ENCODE data around the gene ISOC2.
"Not testable (repeated sequence)": the region's sequence is repeated elsewhere in the genome, so short reads cannot be mapped to it uniquely, and the experiment has no call there.

Gene ISOC2, protein sequence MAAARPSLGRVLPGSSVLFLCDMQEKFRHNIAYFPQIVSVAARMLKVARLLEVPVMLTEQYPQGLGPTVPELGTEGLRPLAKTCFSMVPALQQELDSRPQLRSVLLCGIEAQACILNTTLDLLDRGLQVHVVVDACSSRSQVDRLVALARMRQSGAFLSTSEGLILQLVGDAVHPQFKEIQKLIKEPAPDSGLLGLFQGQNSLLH

DNA sequence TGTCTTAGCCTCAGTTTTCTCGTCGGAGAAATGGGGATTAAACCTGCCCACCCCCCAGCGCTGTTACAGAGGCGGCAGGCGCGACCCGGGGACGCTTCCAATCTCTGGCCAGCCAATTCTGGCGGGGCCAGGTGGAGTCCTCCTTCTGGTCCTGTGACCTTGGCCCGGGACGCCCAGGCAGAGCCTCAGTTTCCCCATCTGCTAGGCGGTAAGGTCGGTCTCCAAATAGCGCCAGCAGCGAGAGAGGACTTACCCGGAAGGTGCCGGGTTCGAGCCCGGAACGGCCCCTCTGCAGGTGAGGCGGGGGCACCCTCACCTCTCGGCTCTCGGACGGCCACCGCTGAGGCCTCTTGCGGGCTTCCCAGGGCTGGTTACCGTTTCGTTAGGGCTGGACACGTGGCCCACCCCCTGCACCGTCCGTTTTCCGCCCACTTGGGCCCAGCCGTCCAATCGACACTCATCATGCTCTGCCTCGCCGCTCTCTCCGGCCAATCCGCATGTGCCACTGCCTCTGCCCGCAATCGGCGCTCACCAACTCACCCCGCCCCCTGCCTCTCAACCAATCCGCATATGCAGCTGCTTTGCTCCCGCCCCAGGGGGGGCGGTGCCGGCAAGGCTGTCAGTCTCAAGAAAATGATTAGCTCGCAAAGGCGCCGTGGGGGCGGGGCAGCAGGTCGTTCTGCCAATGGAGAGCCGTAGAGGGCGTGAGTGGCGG lies at the start of gene ISOC2:
TSS of gene ISOC2 (minus strand) at position 384 of the 715 bp plus-strand sequence. CDS start 5,156 bp downstream, outside the sequence.
- peak; percentile 100 for DNase-seq (ENCODE audit: low read depth in 2 of 2)

DNA sequence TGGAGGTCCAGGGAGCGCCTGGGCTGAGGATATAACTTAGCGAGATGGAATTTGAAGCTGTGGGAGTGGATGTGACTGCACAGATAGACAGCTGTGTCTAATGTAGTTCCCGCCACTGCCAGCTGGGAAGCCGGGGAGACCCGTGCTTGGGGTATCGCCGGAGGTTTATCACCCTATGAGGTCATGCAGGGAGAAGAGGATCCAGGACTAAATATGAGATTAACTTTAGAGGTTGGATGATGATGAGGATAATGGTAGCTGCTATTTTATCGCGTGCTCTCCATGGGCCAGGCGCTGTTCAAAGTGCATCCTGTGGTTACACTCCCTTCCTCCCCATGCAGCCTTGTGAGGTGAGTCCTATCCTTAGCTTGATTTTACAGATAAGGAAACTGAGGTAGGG lies 46.7 kb upstream of the ISOC2 start:
- DNase-seq (ENCODE audit: low read depth in 2 of 2) = no peak

DNA sequence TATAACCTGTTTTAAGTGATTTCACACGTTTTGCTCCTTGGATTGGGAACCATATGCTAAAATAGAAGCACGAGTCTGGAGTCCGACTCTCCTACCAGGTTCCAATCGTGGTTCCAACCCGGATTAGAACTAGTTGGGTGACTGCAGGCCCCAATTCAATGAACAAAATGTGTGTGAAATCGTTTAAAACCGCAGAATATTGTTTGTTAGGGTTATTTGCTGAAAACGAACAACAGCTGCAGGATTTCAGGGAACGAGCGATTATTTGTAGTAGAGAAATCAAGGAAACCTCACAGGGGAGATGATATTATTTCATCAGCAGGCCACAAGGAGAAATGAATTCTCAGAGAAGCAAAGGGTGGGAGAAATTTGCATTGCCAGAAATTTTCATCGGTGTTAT lies 43.5 kb upstream of the ISOC2 start:
- DNase-seq (ENCODE audit: low read depth in 2 of 2) = no peak

DNA sequence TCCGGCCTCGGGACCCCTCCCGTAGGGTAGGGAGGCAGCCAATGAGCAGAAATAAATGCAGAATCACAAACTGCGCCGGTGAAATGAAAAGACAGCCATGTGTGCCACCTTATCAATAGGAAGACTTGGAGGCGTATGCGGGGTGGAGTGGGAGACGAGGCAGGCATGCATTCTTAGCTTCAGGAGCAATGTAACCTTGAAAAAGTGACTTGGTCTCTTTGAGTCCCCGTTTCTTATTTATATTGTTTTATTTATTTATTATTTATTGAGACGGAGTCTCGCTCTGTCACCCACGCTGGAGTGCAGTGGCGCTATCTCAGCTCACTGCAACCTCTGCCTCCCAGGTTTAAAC lies 42.8 kb upstream of the ISOC2 start:
- no peak for DNase-seq (ENCODE audit: low read depth in 2 of 2)

DNA sequence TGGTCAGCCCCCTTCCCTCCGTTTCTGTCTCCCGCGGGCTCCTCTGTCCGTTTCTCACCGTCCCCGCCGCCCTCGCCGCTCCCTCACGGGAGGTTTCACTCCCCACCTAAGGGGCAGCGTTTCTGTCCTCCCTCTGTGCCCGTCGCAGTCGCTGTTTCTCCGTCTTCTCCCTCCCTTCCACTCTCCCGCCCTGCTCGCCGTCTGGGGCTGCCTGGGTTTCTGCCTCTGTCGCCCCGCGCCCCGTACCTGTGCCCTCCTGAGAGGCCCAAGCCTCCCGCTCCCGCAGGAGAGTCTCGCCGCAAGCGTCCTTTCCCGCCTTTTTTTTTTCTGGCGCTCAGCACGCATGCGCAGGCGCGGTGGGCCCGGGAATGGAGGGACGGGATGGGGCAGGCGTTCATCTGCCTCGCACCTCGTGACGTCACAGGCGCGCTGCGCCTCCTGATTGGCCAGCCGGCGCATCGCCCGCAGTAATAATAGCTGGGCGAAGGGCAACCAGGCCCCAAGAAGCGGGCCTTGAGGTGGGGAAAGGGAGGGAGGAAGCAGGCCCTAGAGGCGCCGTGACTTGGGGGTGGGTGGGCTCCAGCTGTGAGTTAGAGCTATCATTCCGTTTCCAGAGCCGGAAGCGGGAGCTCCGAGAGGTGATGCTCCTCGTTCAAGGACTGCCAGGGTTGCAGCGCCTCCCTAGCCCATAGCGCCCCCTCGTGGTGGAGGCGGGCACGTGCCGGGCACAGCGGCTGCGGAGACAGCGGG lies 42.2 kb upstream of the ISOC2 start:
- DNase-seq (ENCODE audit: low read depth in 2 of 2) = peak; percentile 90 to 97

DNA sequence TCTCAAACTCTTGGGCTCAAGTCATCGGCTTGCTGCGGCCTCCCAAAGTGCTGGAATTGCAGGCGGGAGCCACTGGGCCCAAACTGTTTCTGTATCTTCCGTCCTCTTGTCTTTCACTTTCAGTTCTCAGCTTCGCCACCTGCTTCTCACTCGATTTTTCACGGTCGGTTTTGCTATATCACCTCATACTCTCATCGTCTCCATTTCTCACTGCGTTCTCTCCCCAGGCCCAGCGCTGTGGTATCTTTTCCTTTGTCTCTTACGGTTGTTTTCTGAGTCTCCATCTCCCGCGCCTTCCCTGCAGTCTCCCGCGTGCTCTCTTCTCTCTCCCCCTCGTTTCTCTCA lies 41.7 kb upstream of the ISOC2 start:
- no peak for DNase-seq (ENCODE audit: low read depth in 2 of 2)

DNA sequence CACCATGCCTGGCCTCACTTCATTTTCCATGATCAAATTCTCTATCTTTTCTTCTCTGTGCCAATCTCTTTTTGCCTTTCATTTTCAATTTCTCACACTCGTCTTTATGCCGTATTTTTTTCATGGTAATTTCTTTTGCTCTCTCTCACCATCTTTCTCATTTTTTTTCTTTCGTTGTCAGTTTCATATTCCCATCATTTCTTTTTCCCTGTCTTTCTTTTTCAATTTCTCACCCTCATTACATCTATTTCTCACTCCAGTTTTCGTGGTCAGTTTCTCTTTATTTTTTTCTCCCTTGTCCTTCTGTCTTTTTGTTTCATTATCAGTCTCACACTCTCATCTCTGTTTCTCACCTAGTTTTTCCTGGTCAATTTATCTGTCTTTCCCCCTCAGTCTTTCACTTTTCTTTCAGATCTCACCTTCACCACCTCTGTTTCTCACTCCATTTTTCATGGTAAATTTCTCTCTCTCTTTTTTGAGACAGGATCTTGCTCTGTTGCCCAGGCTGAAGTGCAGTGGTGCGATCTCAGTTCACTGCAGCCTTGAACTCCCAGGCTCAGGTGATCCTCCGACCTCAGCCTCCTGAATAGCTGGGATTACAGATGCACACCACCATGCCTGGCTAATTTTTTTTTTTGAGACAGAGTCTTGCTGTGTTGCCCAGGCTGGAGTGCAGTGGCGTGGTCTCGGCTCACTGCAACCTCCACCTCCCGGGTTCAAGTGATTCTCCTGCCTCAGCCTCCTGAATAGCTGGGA lies 40.9 kb upstream of the ISOC2 start:
- no peak for DNase-seq (ENCODE audit: low read depth in 2 of 2)

DNA sequence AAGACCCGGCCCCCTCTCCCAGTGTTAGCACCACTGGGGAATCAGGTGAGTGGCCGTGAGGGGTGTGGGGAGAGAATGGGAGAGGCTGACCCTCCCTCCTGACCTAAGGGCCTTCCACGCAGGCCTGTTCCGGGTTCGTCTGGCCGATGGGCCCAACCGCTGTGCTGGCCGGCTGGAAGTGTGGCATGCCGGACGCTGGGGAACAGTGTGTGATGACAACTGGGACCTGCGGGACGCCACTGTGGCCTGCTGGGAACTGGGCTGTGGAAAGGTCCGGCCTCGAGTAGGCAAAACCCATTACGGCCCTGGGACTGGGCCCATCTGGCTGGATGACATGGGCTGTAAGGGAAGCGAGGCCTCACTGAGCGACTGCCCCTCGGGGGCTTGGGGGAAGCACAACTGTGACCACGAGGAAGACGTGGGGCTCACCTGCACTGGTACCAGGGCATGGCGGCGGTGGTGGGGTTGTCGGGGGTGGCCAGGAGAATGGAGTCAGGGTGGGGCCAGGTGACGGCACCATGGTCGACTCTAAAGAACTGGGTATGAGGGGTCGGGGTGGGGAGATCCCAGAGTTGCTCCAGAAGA lies 39.0 kb upstream of the ISOC2 start:
- no peak for DNase-seq (ENCODE audit: low read depth in 2 of 2)

DNA sequence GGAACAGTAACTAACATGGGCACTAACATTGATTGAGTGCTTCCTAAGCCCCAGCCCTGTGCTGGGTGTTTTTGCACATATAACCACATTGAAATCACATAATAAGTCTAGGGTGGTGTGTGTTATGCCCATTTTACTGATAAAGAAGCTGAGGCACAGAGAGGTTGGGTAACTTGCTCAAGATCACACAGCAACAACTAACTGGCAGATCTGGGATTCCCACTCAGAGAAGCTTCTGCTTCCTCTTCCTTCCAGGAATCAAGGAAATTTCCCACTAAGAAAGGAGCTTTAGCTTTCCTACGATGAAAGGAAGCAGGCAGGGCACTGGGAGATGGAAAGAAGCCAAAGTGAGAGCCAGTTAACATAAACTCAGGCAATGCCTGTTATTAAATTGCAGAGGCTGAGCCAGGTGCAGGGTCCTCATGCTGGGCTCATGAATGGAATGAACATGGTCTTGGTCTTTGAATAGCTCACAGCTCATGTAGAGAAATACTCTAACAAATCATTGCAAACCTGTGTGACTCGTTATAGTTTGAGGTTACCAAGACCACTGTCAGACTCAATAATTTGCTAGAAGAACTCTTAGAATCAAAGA lies 36.9 kb upstream of the ISOC2 start:
- no peak for DNase-seq (ENCODE audit: low read depth in 2 of 2)

DNA sequence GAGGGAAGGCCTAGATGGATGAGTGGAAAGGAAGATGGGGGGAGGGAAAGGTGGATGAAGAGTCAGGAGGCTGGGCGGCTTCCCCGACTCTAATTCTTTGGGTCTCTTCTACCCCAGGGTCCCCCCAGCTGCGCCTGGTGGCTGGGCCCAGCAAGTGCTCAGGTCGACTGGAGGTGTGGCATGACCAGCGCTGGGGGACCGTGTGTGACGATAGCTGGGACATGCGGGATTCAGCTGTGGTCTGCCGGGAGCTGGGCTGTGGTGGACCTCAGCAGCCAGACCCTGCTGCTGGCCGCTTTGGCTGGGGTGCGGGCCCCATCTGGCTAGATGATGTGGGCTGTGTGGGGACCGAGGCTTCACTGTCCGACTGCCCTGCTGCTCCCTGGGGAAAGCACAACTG lies 36.3 kb upstream of the ISOC2 start:
- DNase-seq (ENCODE audit: low read depth in 2 of 2) = no peak

DNA sequence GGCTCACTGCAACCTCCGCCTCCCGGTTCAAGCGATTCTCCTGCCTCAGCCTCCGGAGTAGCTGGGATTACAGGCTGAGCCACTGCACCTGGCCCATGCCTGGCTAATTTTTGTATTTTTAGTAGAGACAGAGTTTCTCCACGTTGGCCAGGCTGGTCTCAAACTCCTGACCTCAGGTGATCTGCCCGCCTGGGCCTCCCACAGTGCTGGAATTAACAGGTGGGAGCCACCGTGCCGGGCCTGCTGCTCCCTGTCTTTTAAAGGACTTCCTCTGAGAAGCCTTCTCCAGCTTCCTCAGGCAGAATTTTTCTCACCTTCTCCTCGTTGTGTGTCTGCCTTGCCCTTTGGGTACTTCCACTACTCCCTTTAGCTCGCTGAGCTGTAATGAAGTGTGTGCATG lies 35.4 kb upstream of the ISOC2 start:
- DNase-seq (ENCODE audit: low read depth in 2 of 2) = not testable (repeated sequence)

DNA sequence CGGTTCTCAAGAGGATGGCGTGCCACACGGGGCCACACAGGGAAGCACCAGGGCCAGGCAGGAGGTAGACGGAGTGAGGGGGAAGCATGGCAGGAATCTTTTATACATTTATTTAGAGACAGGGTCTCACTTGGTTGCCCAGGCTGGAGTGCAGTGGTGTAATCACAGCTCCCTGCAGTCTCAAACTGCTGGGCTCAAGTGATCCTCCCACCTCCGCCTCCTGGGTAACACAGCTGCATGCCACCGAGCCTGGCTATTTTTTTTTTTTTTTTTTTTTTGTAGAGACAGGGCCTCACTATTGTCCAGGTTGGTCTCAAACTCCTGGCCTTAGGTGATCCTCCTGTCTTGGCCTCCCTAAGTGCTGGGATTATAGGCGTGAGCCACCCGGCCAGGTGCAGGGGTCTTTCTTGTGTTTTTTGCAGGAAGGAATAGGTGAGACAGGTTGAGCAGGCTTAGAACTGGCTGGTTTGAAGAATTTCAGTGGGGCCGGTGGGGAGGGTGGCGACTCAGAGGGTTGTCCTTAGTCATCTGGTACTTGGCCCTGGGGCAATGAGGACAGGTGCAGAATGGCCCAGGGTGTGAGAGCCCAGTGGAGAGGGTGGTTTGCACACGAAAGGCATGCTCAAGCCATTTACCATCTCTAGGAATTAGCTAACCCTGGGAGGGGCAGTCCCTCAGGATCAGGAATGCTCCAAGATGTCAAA lies 34.4 kb upstream of the ISOC2 start:
- no peak for DNase-seq (ENCODE audit: low read depth in 2 of 2)

DNA sequence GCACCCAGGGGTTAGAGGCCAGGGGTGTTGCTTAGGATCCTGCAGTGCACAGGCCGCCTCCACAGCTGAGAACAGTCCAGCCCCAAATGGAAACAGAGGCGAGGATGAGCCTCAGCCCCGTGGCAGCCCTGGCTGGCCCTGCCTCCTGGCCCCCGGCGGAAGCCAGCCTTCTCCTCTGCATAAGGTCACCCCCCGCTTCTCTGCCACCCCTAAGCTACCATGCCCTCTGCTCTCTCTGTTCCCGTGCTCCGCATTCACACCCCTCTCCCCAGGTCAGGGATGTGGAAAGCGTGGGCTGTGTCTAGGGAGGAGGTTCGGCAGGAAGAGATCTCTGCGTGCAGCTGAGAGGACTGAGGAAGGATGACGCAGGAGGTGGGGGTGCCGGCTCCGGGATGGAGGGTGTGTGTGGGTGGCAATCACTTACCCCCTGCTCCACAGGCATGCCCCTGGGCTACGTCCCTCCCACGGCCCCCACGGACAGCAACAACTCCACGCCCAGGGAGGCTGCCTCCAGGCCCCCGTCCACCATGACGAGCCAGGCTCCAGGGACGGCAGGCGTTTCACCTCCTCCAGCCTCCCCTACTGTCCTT lies 32.8 kb upstream of the ISOC2 start:
- no peak for DNase-seq (ENCODE audit: low read depth in 2 of 2)

DNA sequence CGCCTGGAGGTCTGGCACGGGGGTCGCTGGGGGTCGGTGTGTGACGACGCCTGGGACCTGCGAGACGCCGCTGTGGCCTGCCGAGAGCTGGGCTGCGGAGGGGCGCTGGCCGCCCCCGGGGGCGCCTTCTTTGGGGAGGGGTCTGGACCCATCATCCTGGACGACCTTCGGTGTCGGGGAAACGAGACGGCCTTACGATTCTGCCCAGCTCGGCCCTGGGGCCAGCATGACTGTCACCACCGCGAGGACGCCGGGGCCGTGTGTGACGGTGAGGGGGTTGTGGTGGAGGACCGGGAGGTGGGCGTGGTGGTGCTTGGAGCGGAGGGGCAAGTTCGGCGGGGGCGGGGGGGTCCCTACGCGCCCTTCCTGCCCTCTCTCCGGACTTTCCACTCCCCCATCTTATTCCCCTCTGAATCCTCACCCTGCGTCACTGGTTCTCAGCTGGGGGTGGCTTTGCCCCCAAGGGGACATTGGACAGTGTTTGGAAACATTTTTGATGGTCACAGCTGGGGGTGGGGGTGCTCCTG lies 32.3 kb upstream of the ISOC2 start:
- DNase-seq (ENCODE audit: low read depth in 2 of 2) = no peak

DNA sequence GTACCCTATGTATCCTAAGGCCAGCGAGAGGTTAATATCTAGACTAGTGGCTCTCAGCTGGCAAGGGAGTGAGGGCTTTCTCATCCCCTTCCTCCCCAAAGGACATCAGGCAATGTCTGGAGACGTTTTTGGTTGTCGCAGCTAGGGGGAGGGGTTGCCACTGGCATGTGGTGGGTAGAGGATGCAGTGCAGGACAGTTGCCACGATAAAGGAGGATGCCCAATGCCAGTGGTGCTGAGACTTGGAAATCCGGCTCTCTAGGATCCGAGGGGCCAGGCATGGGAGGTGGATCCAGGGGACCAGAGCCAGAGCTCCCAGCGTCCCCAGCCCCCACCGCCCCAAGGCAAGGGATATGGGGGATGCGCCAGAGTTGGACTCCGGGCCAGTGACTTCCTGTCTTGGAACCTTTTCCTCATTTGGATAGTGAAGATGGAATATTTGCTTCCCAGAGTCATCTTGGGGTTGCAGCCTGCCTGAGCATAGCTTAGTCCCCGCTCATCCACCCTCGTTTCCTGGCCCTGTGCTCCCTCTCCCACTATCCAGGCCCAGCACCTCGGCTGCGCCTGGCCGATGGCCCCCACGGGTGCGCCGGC lies 31.7 kb upstream of the ISOC2 start:
- DNase-seq (ENCODE audit: low read depth in 2 of 2) = no peak

DNA sequence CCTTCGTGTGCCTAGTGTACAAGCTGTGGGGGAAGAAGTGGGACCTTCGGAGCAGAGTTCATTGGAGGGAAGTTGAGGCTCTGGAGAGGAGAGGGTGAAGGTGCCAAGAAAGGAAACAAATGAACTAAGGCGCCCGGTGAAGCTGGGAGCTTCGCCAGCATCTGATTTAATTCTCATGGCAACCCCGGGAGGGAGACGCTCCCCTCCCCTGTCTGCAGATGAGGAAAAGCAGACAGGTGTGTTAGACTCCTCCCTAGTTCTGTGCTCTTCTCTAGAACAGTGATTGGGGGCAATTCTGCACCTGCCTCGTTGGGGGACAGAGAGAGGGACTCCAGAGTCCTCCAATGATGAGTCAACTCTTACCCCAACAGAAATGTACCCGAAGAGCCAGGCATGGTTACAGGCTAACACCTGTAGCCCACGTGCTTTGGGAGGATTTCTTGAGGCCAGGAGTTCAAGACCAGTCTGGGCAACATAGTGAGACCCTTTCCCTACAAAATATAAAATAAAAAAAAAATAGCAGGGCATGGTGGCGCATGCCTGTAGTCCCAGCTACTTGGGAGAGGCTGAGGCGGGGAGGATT lies 31.0 kb upstream of the ISOC2 start:
- no peak for DNase-seq (ENCODE audit: low read depth in 2 of 2)

DNA sequence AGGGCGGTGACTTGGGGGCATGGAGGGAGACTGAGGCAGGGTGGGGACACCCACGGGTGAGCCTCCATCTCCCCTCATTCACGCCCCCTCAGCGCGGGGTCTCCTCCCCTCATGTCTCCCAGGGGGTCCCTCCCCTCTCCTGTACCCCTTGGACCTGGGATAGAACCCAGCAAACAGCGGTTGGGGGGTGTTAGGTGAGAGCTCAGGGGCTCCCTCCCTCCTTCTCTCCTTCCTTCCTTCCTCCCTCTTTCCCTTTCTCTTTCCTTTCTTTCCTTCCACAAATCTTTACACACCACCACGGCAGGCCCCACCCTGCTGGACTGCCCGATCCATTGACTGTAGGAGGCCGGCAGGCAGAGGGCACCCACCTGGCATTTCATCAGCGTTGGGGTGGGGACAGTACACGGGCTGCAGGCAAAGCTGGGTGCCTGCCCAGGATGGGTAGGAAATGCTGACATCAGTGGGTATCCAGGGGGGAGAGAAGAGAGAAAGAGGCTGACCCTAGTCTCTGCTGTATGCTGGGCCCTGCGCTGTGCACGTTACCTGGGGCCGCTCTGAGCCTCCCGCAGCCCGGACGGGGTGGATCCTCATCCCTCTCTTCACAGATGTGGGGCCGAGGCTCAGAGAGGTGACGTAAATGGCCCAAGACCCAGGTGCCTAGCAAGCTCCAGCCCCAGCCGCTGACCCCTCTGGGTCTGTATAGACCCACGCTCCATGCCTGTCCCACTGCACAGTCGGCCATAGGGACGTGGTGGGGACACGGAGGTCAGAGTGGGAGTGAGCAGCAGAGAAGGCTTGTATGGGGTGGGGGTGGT lies 30.3 kb upstream of the ISOC2 start:
- no peak for DNase-seq (ENCODE audit: low read depth in 2 of 2)

DNA sequence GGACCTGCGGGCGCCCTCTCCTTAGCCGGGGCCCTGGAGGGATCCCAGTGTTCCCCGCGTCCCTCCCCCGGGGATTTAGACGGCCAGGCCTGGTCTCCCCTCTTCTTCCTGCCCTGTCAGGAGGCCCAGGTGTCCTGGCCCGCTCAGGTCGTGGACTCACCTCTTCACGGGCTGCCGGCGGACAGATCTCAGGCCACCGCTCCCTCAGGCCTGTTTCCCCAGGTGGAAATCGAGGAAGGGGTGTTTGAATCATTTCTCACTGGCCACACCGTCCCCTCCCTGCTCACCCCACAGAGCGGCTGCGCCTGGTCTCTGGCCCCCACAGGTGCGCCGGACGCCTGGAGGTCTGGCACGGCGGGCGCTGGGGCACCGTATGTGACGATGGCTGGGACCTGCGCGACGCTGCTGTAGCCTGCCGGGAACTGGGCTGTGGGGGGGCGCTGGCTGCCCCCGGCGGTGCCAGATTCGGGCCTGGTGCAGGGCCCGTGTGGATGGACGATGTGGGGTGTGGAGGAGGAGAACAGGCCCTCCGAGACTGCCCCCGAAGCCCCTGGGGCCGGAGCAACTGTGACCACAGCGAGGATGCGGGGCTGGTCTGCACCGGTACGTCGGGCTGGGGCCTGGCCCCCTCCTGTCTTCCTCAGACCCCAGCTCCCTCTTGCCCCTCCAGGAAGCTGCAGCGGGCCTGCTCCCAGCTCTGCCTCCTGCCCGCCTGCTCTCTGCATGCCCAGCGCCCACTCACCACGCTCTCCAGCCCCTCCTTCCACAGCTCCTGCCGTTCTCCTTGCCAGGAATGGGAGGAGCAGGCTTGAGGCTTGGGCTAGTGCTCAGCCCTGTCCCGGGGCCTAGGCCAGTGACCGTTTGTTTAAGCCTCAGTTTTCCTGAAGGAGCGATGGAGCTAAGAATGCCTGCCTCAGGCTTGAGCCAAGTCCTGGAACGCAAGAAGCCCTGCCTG lies 29.3 kb upstream of the ISOC2 start:
- no peak for DNase-seq (ENCODE audit: low read depth in 2 of 2)
